GM23338 (cell line): ENCODE measurements around the gene TNIP2. TPM values are rescaled to one million over a fixed set of nuclear protein-coding genes. Genes with fewer than 3 reads are reported as not detected.

Source experiments
- ATAC-seq: fragments of 200-7000 bp; cut with Tn5 transposase; 3 replicates; pipeline ENCODE4 v1.9.1; 2020
- DNase-seq: peaks from one replicate; pipeline ENCODE4 v3.0.0-alpha.2; 2015; ENCODE audit warnings: low spot score
- H2AFZ ChIP-seq: fragments of 200-600 bp; sonication (generic); 2 replicates; pipeline ENCODE4 v1.8.0; 2016; ENCODE audit warnings: antibody characterized with exemption, mild to moderate bottlenecking, moderate library complexity
- H3F3A ChIP-seq: fragments of 200-600 bp; sonication (generic); replicated peaks from 2 replicates; pipeline ENCODE4 v1.8.0; 2017; ENCODE audit warnings: antibody characterized with exemption, mixed run types, low read depth
- H3K27ac ChIP-seq: fragments of 200-600 bp; sonication (generic); 2 replicates; pipeline ENCODE4 v1.6.1; 2016; ENCODE audit warnings: low read depth
- H3K27me3 ChIP-seq: fragments of 200-600 bp; sonication (generic); 2 replicates; pipeline ENCODE4 v1.8.0; 2016; ENCODE audit warnings: mild to moderate bottlenecking, mixed run types, moderate library complexity; ENCODE audit not compliant: insufficient read depth
- H3K36me3 ChIP-seq: fragments of 200-600 bp; sonication (generic); 2 replicates; pipeline ENCODE4 v1.8.0; 2016; ENCODE audit warnings: mild to moderate bottlenecking; ENCODE audit not compliant: insufficient read depth
- H3K4me1 ChIP-seq: fragments of 200-600 bp; sonication (generic); 2 replicates; pipeline ENCODE4 v1.8.0; 2016; ENCODE audit warnings: mild to moderate bottlenecking, moderate library complexity; ENCODE audit not compliant: insufficient read depth
- H3K4me2 ChIP-seq: fragments of 200-600 bp; sonication (generic); 2 replicates; pipeline ENCODE4 v1.7.1; 2017; ENCODE audit warnings: mixed run types
- H3K4me3 ChIP-seq: fragments of 200-600 bp; sonication (generic); 2 replicates; pipeline ENCODE4 v1.6.1; 2016; ENCODE audit warnings: mixed run types
- H3K79me2 ChIP-seq: fragments of 200-600 bp; sonication (generic); replicated peaks from 2 replicates; pipeline ENCODE4 v1.8.0; 2017; ENCODE audit warnings: mild to moderate bottlenecking; ENCODE audit not compliant: insufficient read depth
- H3K9me2 ChIP-seq: fragments of 200-600 bp; sonication (generic); 2 replicates; pipeline ENCODE4 v1.8.0; 2017; ENCODE audit not compliant: insufficient read depth
- H4K20me1 ChIP-seq: fragments of 200-600 bp; sonication (generic); replicated peaks from 2 replicates; pipeline ENCODE4 v1.8.0; 2017; ENCODE audit warnings: mild to moderate bottlenecking; ENCODE audit not compliant: insufficient read depth
- H3K27ac Mint-ChIP-seq: 2 replicates; pipeline ENCODE4 v1.8.0; 2020; ENCODE audit warnings: inconsistent platforms, mild to moderate bottlenecking, moderate library complexity, mixed read lengths
- H3K27me3 Mint-ChIP-seq: 3 replicates; pipeline ENCODE4 v1.8.0; 2022; ENCODE audit warnings: low read depth, mild to moderate bottlenecking, moderate library complexity, mixed read lengths, inconsistent platforms; ENCODE audit not compliant: insufficient read depth, poor library complexity
- H3K36me3 Mint-ChIP-seq: 3 replicates; pipeline ENCODE4 v1.8.0; 2021; ENCODE audit warnings: low read depth, mild to moderate bottlenecking, inconsistent platforms, moderate library complexity, mixed read lengths
- H3K4me1 Mint-ChIP-seq: 3 replicates; pipeline ENCODE4 v1.8.0; 2020; ENCODE audit warnings: mild to moderate bottlenecking, inconsistent platforms, mixed read lengths
- H3K4me3 Mint-ChIP-seq: 3 replicates; pipeline ENCODE4 v1.8.0; 2021; ENCODE audit warnings: moderate library complexity, mild to moderate bottlenecking, inconsistent platforms, mixed read lengths
- H3K9me3 Mint-ChIP-seq: 3 replicates; pipeline ENCODE4 v1.8.0; 2020; ENCODE audit warnings: moderate library complexity, mild to moderate bottlenecking, inconsistent platforms, mixed read lengths
- CREB1 ChIP-seq: fragments of 250-450 bp; sonication (Bioruptor Pico); IDR thresholded peaks from 2 replicates; pipeline ENCODE4 v1.5.0; 2020; ENCODE audit warnings: low read depth, mild to moderate bottlenecking, moderate library complexity
- CTCF ChIP-seq, 2 experiments: fragments of 200-600 bp in 1 of 2; sonication (generic) in 1 of 2; conservative IDR thresholded peaks; 2 replicates each; pipeline versions ENCODE4 v1.5.1 to v1.6.1; 2016 to 2017; ENCODE audit warnings: antibody characterized with exemption in 2 of 2, low read depth in 2 of 2, mild to moderate bottlenecking in 2 of 2, moderate library complexity in 1 of 2
- ETS1 ChIP-seq: IDR thresholded peaks from 2 replicates; pipeline ENCODE4 v1.6.1; 2016; ENCODE audit warnings: antibody characterized with exemption
- EZH2 ChIP-seq: fragments of 200-600 bp; sonication (generic); IDR thresholded peaks from one replicate; pipeline ENCODE4 v1.8.0; 2017; ENCODE audit warnings: antibody characterized with exemption, mild to moderate bottlenecking, low read depth; ENCODE audit not compliant: unreplicated experiment
- EZH2phosphoT487 ChIP-seq: fragments of 200-600 bp; sonication (generic); IDR thresholded peaks from one replicate; pipeline ENCODE4 v1.8.1; 2018; ENCODE audit warnings: antibody characterized with exemption; ENCODE audit not compliant: unreplicated experiment
- JUNB ChIP-seq: IDR thresholded peaks from one replicate; pipeline ENCODE4 v1.6.1; 2016; ENCODE audit warnings: antibody characterized with exemption; ENCODE audit not compliant: unreplicated experiment
- NANOG ChIP-seq: IDR thresholded peaks from 2 replicates; pipeline ENCODE4 v1.6.1; 2016; ENCODE audit warnings: antibody characterized with exemption, borderline replicate concordance
- POLR2AphosphoS5 ChIP-seq: IDR thresholded peaks from 2 replicates; pipeline ENCODE4 v1.6.1; 2016; ENCODE audit warnings: antibody characterized with exemption, low read depth
- STAT1 ChIP-seq: IDR thresholded peaks from one replicate; pipeline ENCODE4 v1.6.1; 2016; ENCODE audit warnings: antibody characterized with exemption; ENCODE audit not compliant: unreplicated experiment
- ZNF114 ChIP-seq: fragments of 250-450 bp; sonication (Bioruptor Pico); IDR thresholded peaks from 2 replicates; pipeline ENCODE4 v1.5.0; 2020; ENCODE audit warnings: mild to moderate bottlenecking, moderate library complexity
- ZNF331 ChIP-seq: fragments of 250-450 bp; sonication (Bioruptor Pico); IDR thresholded peaks from 2 replicates; pipeline ENCODE4 v1.5.0; 2020; ENCODE audit warnings: low read depth, mild to moderate bottlenecking, moderate library complexity
- ZNF462 ChIP-seq: fragments of 250-450 bp; sonication (Bioruptor Pico); IDR thresholded peaks from 2 replicates; pipeline ENCODE4 v1.5.0; 2020; ENCODE audit warnings: mild to moderate bottlenecking, moderate library complexity
- polyA plus RNA-seq: library from polyadenylated mRNA; unstranded; fragments of >200 nt; fragmentation: Nextera tagmentation; extraction: Ambion mirVana; gene quantifications from 2 replicates; pipeline ENCODE4 v1.2.1, GENCODE V29; 2016
- total RNA-seq: library from RNA; depleted of rRNA; stranded (reverse); fragments of >200 nt; shearing (Covaris generic); gene quantifications from 2 replicates; pipeline ENCODE4 v1.2.3, GENCODE V29; 2014
- TF ChIP-seq, protein P1 (sequence below): IDR thresholded peaks from one replicate; pipeline ENCODE4 v1.6.1; 2018; ENCODE audit warnings: antibody characterized with exemption; ENCODE audit not compliant: unreplicated experiment

Gene TNIP2
- total and polyA plus RNA-seq, 2 experiments from 2014 or later: 34.8 to 61.4 TPM

GRCh38 chr4:2795893-2796848 lies 40.0 kb upstream of the TNIP2 start:
- no peaks in the 10 kb centered on the region; the same call in 2 of the 3 replicates for H3K9me3 Mint-ChIP-seq
- H3K4me3 Mint-ChIP-seq: no peak overlapping the region
- Histone ChIP-seq H3K4me3 (no peak overlapping the region), H2AFZ (no peak overlapping the region), H4K20me1 (no peaks in the 10 kb centered on the region), H3K4me2 (no peak overlapping the region), H3K79me2 (no peaks in the 10 kb centered on the region), H3K9me2 (no peaks in the 10 kb centered on the region), H3K36me3 (no peaks in the 10 kb centered on the region), H3K27me3 (peaks cover 16% of the 10 kb centered on the region), H3K27ac (no peak overlapping the region), H3K4me1 (peaks cover 18% of the 10 kb centered on the region), H3F3A (0 out of 2 replicates have a peak, but pooled peaks cover 5% of the 10 kb centered on the region)
- H3K36me3 Mint-ChIP-seq: no peaks in the 10 kb centered on the region
- DNase-seq (no peak), ATAC-seq (no peak)
- H3K27ac Mint-ChIP-seq: no peak overlapping the region
- H3K4me1 Mint-ChIP-seq: peaks cover 34% of the 10 kb centered on the region
- peaks cover 25% of the 10 kb centered on the region for H3K27me3 Mint-ChIP-seq
- TF ChIP-seq CREB1 (CRISPR knock-in tag) (no peak), JUNB (no peak), ZNF462 (CRISPR knock-in tag) (no peak), CTCF (conservative IDR thresholded peaks at IDR 0.05; ENCODE audit: low read depth in 2 of 2) (no peak), STAT1 (no peak), POLR2AphosphoS5 (no peak), ETS1 (no peak), EZH2phosphoT487 (no peak), NANOG (no peak), ZNF331 (no peak), EZH2 (no peak), ZNF114 (CRISPR knock-in tag) (no peak)
- TF ChIP-seq, protein P1, sequence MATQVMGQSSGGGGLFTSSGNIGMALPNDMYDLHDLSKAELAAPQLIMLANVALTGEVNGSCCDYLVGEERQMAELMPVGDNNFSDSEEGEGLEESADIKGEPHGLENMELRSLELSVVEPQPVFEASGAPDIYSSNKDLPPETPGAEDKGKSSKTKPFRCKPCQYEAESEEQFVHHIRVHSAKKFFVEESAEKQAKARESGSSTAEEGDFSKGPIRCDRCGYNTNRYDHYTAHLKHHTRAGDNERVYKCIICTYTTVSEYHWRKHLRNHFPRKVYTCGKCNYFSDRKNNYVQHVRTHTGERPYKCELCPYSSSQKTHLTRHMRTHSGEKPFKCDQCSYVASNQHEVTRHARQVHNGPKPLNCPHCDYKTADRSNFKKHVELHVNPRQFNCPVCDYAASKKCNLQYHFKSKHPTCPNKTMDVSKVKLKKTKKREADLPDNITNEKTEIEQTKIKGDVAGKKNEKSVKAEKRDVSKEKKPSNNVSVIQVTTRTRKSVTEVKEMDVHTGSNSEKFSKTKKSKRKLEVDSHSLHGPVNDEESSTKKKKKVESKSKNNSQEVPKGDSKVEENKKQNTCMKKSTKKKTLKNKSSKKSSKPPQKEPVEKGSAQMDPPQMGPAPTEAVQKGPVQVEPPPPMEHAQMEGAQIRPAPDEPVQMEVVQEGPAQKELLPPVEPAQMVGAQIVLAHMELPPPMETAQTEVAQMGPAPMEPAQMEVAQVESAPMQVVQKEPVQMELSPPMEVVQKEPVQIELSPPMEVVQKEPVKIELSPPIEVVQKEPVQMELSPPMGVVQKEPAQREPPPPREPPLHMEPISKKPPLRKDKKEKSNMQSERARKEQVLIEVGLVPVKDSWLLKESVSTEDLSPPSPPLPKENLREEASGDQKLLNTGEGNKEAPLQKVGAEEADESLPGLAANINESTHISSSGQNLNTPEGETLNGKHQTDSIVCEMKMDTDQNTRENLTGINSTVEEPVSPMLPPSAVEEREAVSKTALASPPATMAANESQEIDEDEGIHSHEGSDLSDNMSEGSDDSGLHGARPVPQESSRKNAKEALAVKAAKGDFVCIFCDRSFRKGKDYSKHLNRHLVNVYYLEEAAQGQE: no peak
